Hepatocyte (in vitro differentiated cells): ENCODE data around the gene GSTM5.

Experiments used
- CTCF ChIP-seq: fragments of 200-600 bp; sonication (generic); IDR thresholded peaks from 2 replicates; pipeline ENCODE4 v1.5.1; 2016; ENCODE audit warnings: antibody characterized with exemption, mild to moderate bottlenecking; ENCODE audit not compliant: poor library complexity
- EZH2 ChIP-seq: fragments of 200-600 bp; sonication (generic); IDR thresholded peaks from 2 replicates; pipeline ENCODE4 v1.6.1; 2016; ENCODE audit warnings: antibody characterized with exemption, mild to moderate bottlenecking, borderline replicate concordance
- EZH2phosphoT487 ChIP-seq: fragments of 200-600 bp; sonication (generic); IDR thresholded peaks from one replicate; pipeline ENCODE4 v1.6.1; 2018; ENCODE audit warnings: antibody characterized with exemption, mild to moderate bottlenecking, low read depth, moderate library complexity; ENCODE audit not compliant: unreplicated experiment, severe bottlenecking

- TF ChIP-seq CTCF (no peak), EZH2 (no peak), EZH2phosphoT487 (no peak)
Observed at GRCh38 chr1:109762039-109762585, 50.1 kb downstream of the GSTM5 start.
